ENCODE data around the gene GLYR1. TPM values are rescaled to one million over a fixed set of nuclear protein-coding genes. Genes with fewer than 3 reads are reported as not detected.

GLYR1 gene
- total RNA-seq, 2 donors from 2014 or later: 112 to 134 TPM

- Histone ChIP-seq H3K36me3 (no peaks in the 10 kb centered on the region), H3K9me3 (no peaks in the 10 kb centered on the region), H3K9ac (ENCODE audit: low read depth in 2 of 2, low read length in 2 of 2) (no peak overlapping the region), H3K4me3 (no peak overlapping the region), H3K27me3 (no peaks in the 10 kb centered on the region), H3K4me1 (no peaks in the 10 kb centered on the region), H3K27ac (no peak overlapping the region)
- intact Hi-C loops (cut with DNase I): no loop called here
- TF ChIP-seq, protein P1, sequence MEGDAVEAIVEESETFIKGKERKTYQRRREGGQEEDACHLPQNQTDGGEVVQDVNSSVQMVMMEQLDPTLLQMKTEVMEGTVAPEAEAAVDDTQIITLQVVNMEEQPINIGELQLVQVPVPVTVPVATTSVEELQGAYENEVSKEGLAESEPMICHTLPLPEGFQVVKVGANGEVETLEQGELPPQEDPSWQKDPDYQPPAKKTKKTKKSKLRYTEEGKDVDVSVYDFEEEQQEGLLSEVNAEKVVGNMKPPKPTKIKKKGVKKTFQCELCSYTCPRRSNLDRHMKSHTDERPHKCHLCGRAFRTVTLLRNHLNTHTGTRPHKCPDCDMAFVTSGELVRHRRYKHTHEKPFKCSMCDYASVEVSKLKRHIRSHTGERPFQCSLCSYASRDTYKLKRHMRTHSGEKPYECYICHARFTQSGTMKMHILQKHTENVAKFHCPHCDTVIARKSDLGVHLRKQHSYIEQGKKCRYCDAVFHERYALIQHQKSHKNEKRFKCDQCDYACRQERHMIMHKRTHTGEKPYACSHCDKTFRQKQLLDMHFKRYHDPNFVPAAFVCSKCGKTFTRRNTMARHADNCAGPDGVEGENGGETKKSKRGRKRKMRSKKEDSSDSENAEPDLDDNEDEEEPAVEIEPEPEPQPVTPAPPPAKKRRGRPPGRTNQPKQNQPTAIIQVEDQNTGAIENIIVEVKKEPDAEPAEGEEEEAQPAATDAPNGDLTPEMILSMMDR (IDR thresholded peaks at IDR 0.05): no peak
- DNase-seq: no peak
These were observed 56.2 kb downstream of the GLYR1 start for GRCh38 chr16:4790871-4791270.

GRCh38 chr16:4790261-4790660 is 56.8 kb downstream of the GLYR1 start:
- no peak for DNase-seq
- no peak overlapping the region for H3K4me3 ChIP-seq
- no peaks in the 10 kb centered on the region for H3K36me3 ChIP-seq

GRCh38 chr16:4788910-4789309 is 58.2 kb downstream of the GLYR1 start:
- TF ChIP-seq, protein P1 (IDR thresholded peaks at IDR 0.05): no peak
- Histone ChIP-seq H3K4me1 (no peaks in the 10 kb centered on the region), H3K4me3 (no peak overlapping the region), H3K27me3 (no peaks in the 10 kb centered on the region), H3K27ac (no peak overlapping the region), H3K9me3 (no peaks in the 10 kb centered on the region), H3K36me3 (no peaks in the 10 kb centered on the region), H3K9ac (ENCODE audit: low read depth in 2 of 2, low read length in 2 of 2) (no peak overlapping the region)
- DNase-seq: no peak
- intact Hi-C loops (cut with DNase I): no loop called here

More at GRCh38 chr16:4790261-4790660, 56.8 kb downstream of the GLYR1 start:
- Histone ChIP-seq H3K9ac (ENCODE audit: low read depth in 2 of 2, low read length in 2 of 2) (peak overlapping the region in 1 of 2 donors; percentile 19), H3K4me1 (no peaks in the 10 kb centered on the region), H3K27me3 (no peaks in the 10 kb centered on the region), H3K27ac (no peak overlapping the region), H3K9me3 (no peaks in the 10 kb centered on the region)
- intact Hi-C loops (cut with DNase I): no loop called here
- TF ChIP-seq, protein P1 (IDR thresholded peaks at IDR 0.05): no peak

- H3K9ac ChIP-seq (ENCODE audit: low read depth in 2 of 2, low read length in 2 of 2): no peak overlapping the region
These were observed 58.6 kb downstream of the GLYR1 start for GRCh38 chr16:4788489-4788889.

GRCh38 chr16:4787627-4788482 is 59.2 kb downstream of the GLYR1 start, which contains the start of gene SEPTIN12:
TSS of gene SEPTIN12 (minus strand) at chr16:4788345. CDS start at chr16:4787645, 700 bp downstream.
- Histone ChIP-seq H3K27ac (no peak within 1 kb of the TSS), H3K9ac (ENCODE audit: low read depth in 2 of 2, low read length in 2 of 2) (no peak within 1 kb of the TSS), H3K4me1 (no peaks in the 10 kb centered on the region), H3K4me3 (no peak within 1 kb of the TSS), H3K9me3 (no peaks in the 10 kb centered on the region), H3K27me3 (no peaks in the 10 kb centered on the region), H3K36me3 (no peaks in the 10 kb centered on the region)
- intact Hi-C loops (cut with DNase I): no loop called here
- TF ChIP-seq, protein P1 (IDR thresholded peaks at IDR 0.05): no peak
- DNase-seq: no peak

More at GRCh38 chr16:4788489-4788889, 58.6 kb downstream of the GLYR1 start:
- H3K36me3 ChIP-seq: no peaks in the 10 kb centered on the region
- H3K27me3 ChIP-seq: no peaks in the 10 kb centered on the region
- no peak overlapping the region for H3K4me3 ChIP-seq
- no peaks in the 10 kb centered on the region for H3K9me3 ChIP-seq
- TF ChIP-seq, protein P1 (IDR thresholded peaks at IDR 0.05): no peak
- H3K27ac ChIP-seq: no peak overlapping the region
- intact Hi-C loops (cut with DNase I): no loop called here
- DNase-seq: no peak
- no peaks in the 10 kb centered on the region for H3K4me1 ChIP-seq

Measured in colonic mucosa (tissue), 4 donors.